ENCODE results near the gene OPHN1. TPM values are rescaled to one million over a fixed set of nuclear protein-coding genes. Genes with fewer than 3 reads are reported as not detected.

Gene OPHN1
- total RNA-seq, 1 donor: 6.9 TPM

DNA sequence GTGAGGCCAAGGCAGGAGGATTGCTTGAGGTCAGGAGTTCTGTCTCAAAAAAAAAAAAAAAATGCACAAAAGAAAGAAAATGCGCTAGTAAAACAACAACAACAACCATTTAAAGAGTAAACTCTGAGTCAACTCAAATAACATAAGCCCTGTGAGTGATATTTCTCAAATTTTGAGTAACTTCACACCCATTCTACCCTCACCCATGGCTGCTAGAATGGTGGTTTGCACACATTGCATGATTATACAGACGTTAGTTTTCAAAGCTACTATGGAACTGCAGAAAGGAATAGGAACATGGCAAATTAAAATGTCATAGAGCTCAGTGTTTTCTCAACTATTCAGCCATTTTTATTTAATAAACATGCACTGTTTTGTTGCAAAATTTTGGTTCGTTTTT lies 145.9 kb downstream of the OPHN1 start:
- Histone ChIP-seq H3K27me3 (ENCODE audit: insufficient read depth, low read length) (peaks cover 6% of the 10 kb centered on the region), H3K27ac (ENCODE audit: low read depth, low read length) (no peak overlapping the region), H3K4me1 (ENCODE audit: insufficient read depth, low read length) (no peaks in the 10 kb centered on the region), H3K36me3 (ENCODE audit: insufficient read depth, low read length) (no peaks in the 10 kb centered on the region), H3K4me3 (ENCODE audit: insufficient read depth, low read length) (no peak overlapping the region), H3K9me3 (ENCODE audit: low read depth, low read length) (no peaks in the 10 kb centered on the region), H3K4me2 (ENCODE audit: insufficient read depth, low read length) (no peak overlapping the region), H4K20me1 (ENCODE audit: insufficient read depth, low read length) (no peaks in the 10 kb centered on the region), H2AFZ (ENCODE audit: low read length) (no peak overlapping the region), H3K79me2 (ENCODE audit: insufficient read depth, low read length) (no peaks in the 10 kb centered on the region)
- TF ChIP-seq CTCF (IDR thresholded peaks at IDR 0.05; ENCODE audit: extremely low read depth, low read depth, low read length): no peak
- DNase-seq (ENCODE audit: insufficient read length, low spot score, missing footprints): no peak

- Histone ChIP-seq H4K20me1 (ENCODE audit: insufficient read depth, low read length) (no peaks in the 10 kb centered on the region), H3K27me3 (ENCODE audit: insufficient read depth, low read length) (peaks cover 6% of the 10 kb centered on the region), H3K4me1 (ENCODE audit: insufficient read depth, low read length) (no peaks in the 10 kb centered on the region), H3K4me3 (ENCODE audit: insufficient read depth, low read length) (no peak overlapping the region), H3K27ac (ENCODE audit: low read depth, low read length) (no peak overlapping the region), H3K9me3 (ENCODE audit: low read depth, low read length) (no peaks in the 10 kb centered on the region), H2AFZ (ENCODE audit: low read length) (no peak overlapping the region), H3K4me2 (ENCODE audit: insufficient read depth, low read length) (no peak overlapping the region), H3K79me2 (ENCODE audit: insufficient read depth, low read length) (no peaks in the 10 kb centered on the region), H3K36me3 (ENCODE audit: insufficient read depth, low read length) (no peaks in the 10 kb centered on the region)
- TF ChIP-seq CTCF (IDR thresholded peaks at IDR 0.05; ENCODE audit: extremely low read depth, low read depth, low read length): no peak
- no peak for DNase-seq (ENCODE audit: insufficient read length, low spot score, missing footprints)
Measured at GRCh38 chrX:68286980-68287379, 146.3 kb downstream of the OPHN1 start.

DNA sequence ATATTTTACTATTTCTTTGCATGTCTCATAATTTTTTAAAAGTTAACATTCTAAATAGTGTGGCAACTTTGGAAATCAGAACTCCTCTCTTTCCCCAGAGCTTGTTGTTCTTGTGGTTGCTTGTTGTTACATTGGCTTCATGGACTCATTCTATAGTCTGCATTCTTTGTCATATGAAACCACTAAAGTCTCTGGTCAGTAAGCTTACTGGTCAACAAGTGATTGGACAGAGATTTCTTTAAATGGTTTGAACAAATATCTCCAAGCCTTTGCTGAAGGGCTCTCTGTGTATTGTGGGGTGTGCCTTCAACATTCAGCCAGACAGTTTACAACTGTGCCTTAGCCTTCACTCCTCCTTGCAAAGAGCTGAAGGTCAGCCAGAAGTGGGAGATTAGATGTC lies 147.2 kb downstream of the OPHN1 start:
- no peak overlapping the region for H3K27ac ChIP-seq (ENCODE audit: low read depth, low read length)
- no peak for DNase-seq (ENCODE audit: insufficient read length, low spot score, missing footprints)
- no peak overlapping the region for H3K4me3 ChIP-seq (ENCODE audit: insufficient read depth, low read length)
- H3K4me1 ChIP-seq (ENCODE audit: insufficient read depth, low read length): no peaks in the 10 kb centered on the region
- H2AFZ ChIP-seq (ENCODE audit: low read length): no peak overlapping the region
- no peaks in the 10 kb centered on the region for H3K9me3 ChIP-seq (ENCODE audit: low read depth, low read length)
- H3K4me2 ChIP-seq (ENCODE audit: insufficient read depth, low read length): no peak overlapping the region
- no peaks in the 10 kb centered on the region for H3K36me3 ChIP-seq (ENCODE audit: insufficient read depth, low read length)
- TF ChIP-seq CTCF (IDR thresholded peaks at IDR 0.05; ENCODE audit: extremely low read depth, low read depth, low read length): no peak
- H4K20me1 ChIP-seq (ENCODE audit: insufficient read depth, low read length): no peaks in the 10 kb centered on the region
- peaks cover 6% of the 10 kb centered on the region for H3K27me3 ChIP-seq (ENCODE audit: insufficient read depth, low read length)
- H3K79me2 ChIP-seq (ENCODE audit: insufficient read depth, low read length): no peaks in the 10 kb centered on the region

- Histone ChIP-seq H3K36me3 (ENCODE audit: insufficient read depth, low read length) (no peaks in the 10 kb centered on the region), H3K27me3 (ENCODE audit: insufficient read depth, low read length) (peaks cover 6% of the 10 kb centered on the region), H4K20me1 (ENCODE audit: insufficient read depth, low read length) (no peaks in the 10 kb centered on the region), H3K4me3 (ENCODE audit: insufficient read depth, low read length) (no peak overlapping the region), H3K4me1 (ENCODE audit: insufficient read depth, low read length) (no peaks in the 10 kb centered on the region), H3K27ac (ENCODE audit: low read depth, low read length) (no peak overlapping the region), H3K79me2 (ENCODE audit: insufficient read depth, low read length) (no peaks in the 10 kb centered on the region), H2AFZ (ENCODE audit: low read length) (no peak overlapping the region), H3K9me3 (ENCODE audit: low read depth, low read length) (no peaks in the 10 kb centered on the region), H3K4me2 (ENCODE audit: insufficient read depth, low read length) (no peak overlapping the region)
- TF ChIP-seq CTCF (IDR thresholded peaks at IDR 0.05; ENCODE audit: extremely low read depth, low read depth, low read length): no peak
- DNase-seq (ENCODE audit: insufficient read length, low spot score, missing footprints): no peak
Measured at GRCh38 chrX:68284281-68284904, 148.9 kb downstream of the OPHN1 start.
